WTC11 (cell line): ENCODE results near the gene FOXE1. TPM values are rescaled to one million over a fixed set of nuclear protein-coding genes. Genes with fewer than 3 reads are reported as not detected.

Experiments used
- ATAC-seq: fragments of 200-7000 bp; cut with Tn5 transposase; 2 replicates; pipeline ENCODE4 v1.10.0; 2021; ENCODE audit warnings: mild to moderate bottlenecking, moderate library complexity
- CTCF ChIA-PET: fragments of 300-600 bp; sonication (Branson Sonifier 250); formaldehyde crosslinking; loops from one replicate; lab custom pipeline; 2021; ENCODE audit warnings: antibody characterized with exemption; lab: Charles Lee
- POLR2A ChIA-PET: fragments of 350-600 bp; sonication (Branson Sonifier 250); formaldehyde crosslinking; loops from one replicate; lab custom pipeline; 2021; ENCODE audit warnings: antibody characterized with exemption; lab: Charles Lee
- DNase-seq: peaks from one replicate; pipeline ENCODE4 v3.0.0; 2021; ENCODE audit warnings: low spot score
- H3K27ac Mint-ChIP-seq: 2 replicates; pipeline ENCODE4 v1.8.0; 2021; ENCODE audit warnings: mixed read lengths
- H3K27me3 Mint-ChIP-seq: 2 replicates; pipeline ENCODE4 v1.8.0; 2021; ENCODE audit warnings: low read depth, mild to moderate bottlenecking, moderate library complexity, mixed read lengths
- H3K36me3 Mint-ChIP-seq: 2 replicates; pipeline ENCODE4 v1.8.0; 2021; ENCODE audit warnings: mixed read lengths
- H3K4me1 Mint-ChIP-seq: 2 replicates; pipeline ENCODE4 v1.8.0; 2022; ENCODE audit warnings: mixed read lengths
- H3K4me3 Mint-ChIP-seq: 2 replicates; pipeline ENCODE4 v1.8.0; 2021; ENCODE audit warnings: mild to moderate bottlenecking, moderate library complexity, mixed read lengths
- H3K9me3 Mint-ChIP-seq: 2 replicates; pipeline ENCODE4 v1.8.0; 2021; ENCODE audit warnings: mixed read lengths
- CREM ChIP-seq: sonication (generic); formaldehyde crosslinking; IDR thresholded peaks from 2 replicates; pipeline ENCODE4 v1.8.1; 2022; ENCODE audit warnings: mild to moderate bottlenecking, missing genetic modification reagents, moderate library complexity
- ELF4 ChIP-seq: sonication (generic); formaldehyde crosslinking; IDR thresholded peaks from 2 replicates; pipeline ENCODE4 v1.8.1; 2022; ENCODE audit warnings: low read depth, mild to moderate bottlenecking, moderate library complexity, missing genetic modification reagents
- ETV6 ChIP-seq: sonication (generic); formaldehyde crosslinking; IDR thresholded peaks from 2 replicates; pipeline ENCODE4 v1.8.1; 2022; ENCODE audit warnings: mild to moderate bottlenecking, missing genetic modification reagents
- IRF2 ChIP-seq: sonication (generic); formaldehyde crosslinking; IDR thresholded peaks from 2 replicates; pipeline ENCODE4 v1.8.0; 2022; ENCODE audit warnings: low read depth, missing genetic modification reagents, borderline replicate concordance
- NFE2L1 ChIP-seq: sonication (generic); formaldehyde crosslinking; IDR thresholded peaks from 2 replicates; pipeline ENCODE4 v1.8.1; 2023; ENCODE audit warnings: missing genetic modification reagents
- NR3C1 ChIP-seq: sonication (generic); formaldehyde crosslinking; conservative IDR thresholded peaks from 2 replicates; pipeline ENCODE4 v1.8.1; 2023; ENCODE audit warnings: low read depth, mild to moderate bottlenecking, missing genetic modification reagents
- PRDM15 ChIP-seq: sonication (generic); formaldehyde crosslinking; IDR thresholded peaks from 2 replicates; pipeline ENCODE4 v1.8.0; 2022; ENCODE audit warnings: missing genetic modification reagents
- TEAD1 ChIP-seq: sonication (generic); formaldehyde crosslinking; IDR thresholded peaks from 2 replicates; pipeline ENCODE4 v1.8.0; 2022; ENCODE audit warnings: mild to moderate bottlenecking, missing genetic modification reagents
- USF1 ChIP-seq: sonication (generic); formaldehyde crosslinking; IDR thresholded peaks from 2 replicates; pipeline ENCODE4 v1.8.0; 2022; ENCODE audit warnings: mild to moderate bottlenecking, missing genetic modification reagents
- ZMAT4 ChIP-seq: fragments of 250-450 bp; sonication (Bioruptor Pico); IDR thresholded peaks from 2 replicates; pipeline ENCODE4 v1.9.0; 2021; ENCODE audit warnings: mild to moderate bottlenecking
- ZNF317 ChIP-seq: sonication (generic); formaldehyde crosslinking; IDR thresholded peaks from 2 replicates; pipeline ENCODE4 v1.8.1; 2023; ENCODE audit warnings: low read depth, mild to moderate bottlenecking, moderate library complexity, missing genetic modification reagents, borderline replicate concordance
- ZNF671 ChIP-seq: fragments of 250-450 bp; sonication (Bioruptor Pico); IDR thresholded peaks from 2 replicates; pipeline ENCODE4 v1.8.0; 2021; ENCODE audit warnings: mild to moderate bottlenecking
- total RNA-seq: library from RNA; stranded (reverse); gene quantifications from 3 replicates; pipeline ENCODE4 v1.2.3, GENCODE V29; 2021
- TF ChIP-seq, protein P1 (sequence below): sonication (generic); formaldehyde crosslinking; IDR thresholded peaks from 2 replicates; pipeline ENCODE4 v1.8.1; 2022; ENCODE audit warnings: low read depth, missing genetic modification reagents, borderline replicate concordance
- TF ChIP-seq, protein P2 (sequence below): sonication (generic); formaldehyde crosslinking; IDR thresholded peaks from 2 replicates; pipeline ENCODE4 v1.8.0; 2023; ENCODE audit warnings: missing genetic modification reagents, mild to moderate bottlenecking, borderline replicate concordance
- TF ChIP-seq, protein P3 (sequence below): sonication (generic); formaldehyde crosslinking; IDR thresholded peaks from 2 replicates; pipeline ENCODE4 v1.8.1; 2023; ENCODE audit warnings: mild to moderate bottlenecking, missing genetic modification reagents
- TF ChIP-seq, protein P4 (sequence below): fragments of 250-450 bp; sonication (Bioruptor Pico); conservative IDR thresholded peaks from 2 replicates; pipeline ENCODE4 v1.9.0; 2021; ENCODE audit warnings: mild to moderate bottlenecking
- TF ChIP-seq, protein P5 (sequence below): fragments of 200-600 bp; IDR thresholded peaks from 2 replicates; pipeline ENCODE4 v1.8.0; 2022; ENCODE audit warnings: antibody characterized with exemption

Gene FOXE1
- total RNA-seq, 1 experiment from 2014 or later: 0.09 TPM

- ChIA-PET CTCF (interaction anchor here (0.6 kb wide), 1 partner anchor 341 kb away, joined by 3 read pairs; no protein-coding TSS in a partner anchor), POLR2A (no interaction called here)
- Mint-ChIP-seq H3K36me3 (0 out of 2 replicates have a peak, but pooled peaks cover 2% of the 10 kb centered on the region), H3K4me1 (peaks cover 39% of the 10 kb centered on the region), H3K27ac (no peak overlapping the region), H3K27me3 (peaks cover 94% of the 10 kb centered on the region), H3K4me3 (no peak overlapping the region), H3K9me3 (no peaks in the 10 kb centered on the region)
- DNase-seq: no peak
- TF ChIP-seq, protein P1, sequence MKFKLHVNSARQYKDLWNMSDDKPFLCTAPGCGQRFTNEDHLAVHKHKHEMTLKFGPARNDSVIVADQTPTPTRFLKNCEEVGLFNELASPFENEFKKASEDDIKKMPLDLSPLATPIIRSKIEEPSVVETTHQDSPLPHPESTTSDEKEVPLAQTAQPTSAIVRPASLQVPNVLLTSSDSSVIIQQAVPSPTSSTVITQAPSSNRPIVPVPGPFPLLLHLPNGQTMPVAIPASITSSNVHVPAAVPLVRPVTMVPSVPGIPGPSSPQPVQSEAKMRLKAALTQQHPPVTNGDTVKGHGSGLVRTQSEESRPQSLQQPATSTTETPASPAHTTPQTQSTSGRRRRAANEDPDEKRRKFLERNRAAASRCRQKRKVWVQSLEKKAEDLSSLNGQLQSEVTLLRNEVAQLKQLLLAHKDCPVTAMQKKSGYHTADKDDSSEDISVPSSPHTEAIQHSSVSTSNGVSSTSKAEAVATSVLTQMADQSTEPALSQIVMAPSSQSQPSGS (CRISPR knock-in tag): no peak
- TF ChIP-seq, protein P2, sequence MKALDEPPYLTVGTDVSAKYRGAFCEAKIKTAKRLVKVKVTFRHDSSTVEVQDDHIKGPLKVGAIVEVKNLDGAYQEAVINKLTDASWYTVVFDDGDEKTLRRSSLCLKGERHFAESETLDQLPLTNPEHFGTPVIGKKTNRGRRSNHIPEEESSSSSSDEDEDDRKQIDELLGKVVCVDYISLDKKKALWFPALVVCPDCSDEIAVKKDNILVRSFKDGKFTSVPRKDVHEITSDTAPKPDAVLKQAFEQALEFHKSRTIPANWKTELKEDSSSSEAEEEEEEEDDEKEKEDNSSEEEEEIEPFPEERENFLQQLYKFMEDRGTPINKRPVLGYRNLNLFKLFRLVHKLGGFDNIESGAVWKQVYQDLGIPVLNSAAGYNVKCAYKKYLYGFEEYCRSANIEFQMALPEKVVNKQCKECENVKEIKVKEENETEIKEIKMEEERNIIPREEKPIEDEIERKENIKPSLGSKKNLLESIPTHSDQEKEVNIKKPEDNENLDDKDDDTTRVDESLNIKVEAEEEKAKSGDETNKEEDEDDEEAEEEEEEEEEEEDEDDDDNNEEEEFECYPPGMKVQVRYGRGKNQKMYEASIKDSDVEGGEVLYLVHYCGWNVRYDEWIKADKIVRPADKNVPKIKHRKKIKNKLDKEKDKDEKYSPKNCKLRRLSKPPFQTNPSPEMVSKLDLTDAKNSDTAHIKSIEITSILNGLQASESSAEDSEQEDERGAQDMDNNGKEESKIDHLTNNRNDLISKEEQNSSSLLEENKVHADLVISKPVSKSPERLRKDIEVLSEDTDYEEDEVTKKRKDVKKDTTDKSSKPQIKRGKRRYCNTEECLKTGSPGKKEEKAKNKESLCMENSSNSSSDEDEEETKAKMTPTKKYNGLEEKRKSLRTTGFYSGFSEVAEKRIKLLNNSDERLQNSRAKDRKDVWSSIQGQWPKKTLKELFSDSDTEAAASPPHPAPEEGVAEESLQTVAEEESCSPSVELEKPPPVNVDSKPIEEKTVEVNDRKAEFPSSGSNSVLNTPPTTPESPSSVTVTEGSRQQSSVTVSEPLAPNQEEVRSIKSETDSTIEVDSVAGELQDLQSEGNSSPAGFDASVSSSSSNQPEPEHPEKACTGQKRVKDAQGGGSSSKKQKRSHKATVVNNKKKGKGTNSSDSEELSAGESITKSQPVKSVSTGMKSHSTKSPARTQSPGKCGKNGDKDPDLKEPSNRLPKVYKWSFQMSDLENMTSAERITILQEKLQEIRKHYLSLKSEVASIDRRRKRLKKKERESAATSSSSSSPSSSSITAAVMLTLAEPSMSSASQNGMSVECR: no peak
- no peak for TF ChIP-seq ZNF317 (CRISPR knock-in tag)
- TF ChIP-seq PRDM15: no peak
- TF ChIP-seq ETV6 (CRISPR knock-in tag): no peak
- TF ChIP-seq, protein P3, sequence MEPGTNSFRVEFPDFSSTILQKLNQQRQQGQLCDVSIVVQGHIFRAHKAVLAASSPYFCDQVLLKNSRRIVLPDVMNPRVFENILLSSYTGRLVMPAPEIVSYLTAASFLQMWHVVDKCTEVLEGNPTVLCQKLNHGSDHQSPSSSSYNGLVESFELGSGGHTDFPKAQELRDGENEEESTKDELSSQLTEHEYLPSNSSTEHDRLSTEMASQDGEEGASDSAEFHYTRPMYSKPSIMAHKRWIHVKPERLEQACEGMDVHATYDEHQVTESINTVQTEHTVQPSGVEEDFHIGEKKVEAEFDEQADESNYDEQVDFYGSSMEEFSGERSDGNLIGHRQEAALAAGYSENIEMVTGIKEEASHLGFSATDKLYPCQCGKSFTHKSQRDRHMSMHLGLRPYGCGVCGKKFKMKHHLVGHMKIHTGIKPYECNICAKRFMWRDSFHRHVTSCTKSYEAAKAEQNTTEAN (CRISPR knock-in tag): no peak
- no peak for TF ChIP-seq IRF2 (CRISPR knock-in tag)
- TF ChIP-seq ELF4 (CRISPR knock-in tag): no peak
- TF ChIP-seq, protein P4, sequence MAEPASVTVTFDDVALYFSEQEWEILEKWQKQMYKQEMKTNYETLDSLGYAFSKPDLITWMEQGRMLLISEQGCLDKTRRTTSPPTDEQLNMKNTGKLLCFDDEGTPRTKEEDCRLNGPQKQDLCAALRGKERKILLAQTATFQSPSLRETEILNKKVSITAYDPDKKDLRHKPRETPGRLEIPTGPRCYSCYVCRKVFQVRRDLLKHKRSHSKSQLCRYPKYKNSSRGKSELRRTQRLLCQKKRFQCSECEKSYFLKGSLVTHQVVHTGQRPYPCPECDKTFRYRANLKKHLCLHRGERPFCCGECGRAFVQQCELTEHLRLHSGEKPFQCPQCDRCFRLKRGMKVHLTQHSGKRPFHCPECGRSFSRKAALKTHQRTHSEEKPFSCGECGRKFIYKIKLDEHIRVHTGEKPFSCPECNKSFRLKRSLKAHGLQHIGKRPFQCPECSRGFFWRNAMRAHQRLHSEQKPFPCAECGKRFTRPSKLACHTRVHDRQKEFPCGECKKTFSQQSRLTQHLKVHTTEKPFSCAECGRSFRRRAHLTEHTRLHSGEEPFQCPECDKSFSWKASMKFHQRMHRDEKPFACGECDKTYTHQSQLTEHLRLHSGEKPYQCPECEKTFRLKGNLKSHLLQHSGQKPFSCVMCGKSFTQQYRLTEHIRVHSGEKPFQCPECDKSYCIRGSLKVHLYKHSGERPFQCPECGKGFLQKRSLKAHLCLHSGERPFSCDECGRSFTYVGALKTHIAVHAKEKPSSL (CRISPR knock-in tag): no peak
- no peak for TF ChIP-seq NFE2L1 (CRISPR knock-in tag)
- no peak for TF ChIP-seq ZMAT4
- no peak for TF ChIP-seq ZNF671 (CRISPR knock-in tag)
- no peak for TF ChIP-seq NR3C1 (CRISPR knock-in tag)
- no peak for TF ChIP-seq USF1 (CRISPR knock-in tag)
- TF ChIP-seq TEAD1 (CRISPR knock-in tag): no peak
- no peak for TF ChIP-seq CREM (CRISPR knock-in tag)
- TF ChIP-seq, protein P5, sequence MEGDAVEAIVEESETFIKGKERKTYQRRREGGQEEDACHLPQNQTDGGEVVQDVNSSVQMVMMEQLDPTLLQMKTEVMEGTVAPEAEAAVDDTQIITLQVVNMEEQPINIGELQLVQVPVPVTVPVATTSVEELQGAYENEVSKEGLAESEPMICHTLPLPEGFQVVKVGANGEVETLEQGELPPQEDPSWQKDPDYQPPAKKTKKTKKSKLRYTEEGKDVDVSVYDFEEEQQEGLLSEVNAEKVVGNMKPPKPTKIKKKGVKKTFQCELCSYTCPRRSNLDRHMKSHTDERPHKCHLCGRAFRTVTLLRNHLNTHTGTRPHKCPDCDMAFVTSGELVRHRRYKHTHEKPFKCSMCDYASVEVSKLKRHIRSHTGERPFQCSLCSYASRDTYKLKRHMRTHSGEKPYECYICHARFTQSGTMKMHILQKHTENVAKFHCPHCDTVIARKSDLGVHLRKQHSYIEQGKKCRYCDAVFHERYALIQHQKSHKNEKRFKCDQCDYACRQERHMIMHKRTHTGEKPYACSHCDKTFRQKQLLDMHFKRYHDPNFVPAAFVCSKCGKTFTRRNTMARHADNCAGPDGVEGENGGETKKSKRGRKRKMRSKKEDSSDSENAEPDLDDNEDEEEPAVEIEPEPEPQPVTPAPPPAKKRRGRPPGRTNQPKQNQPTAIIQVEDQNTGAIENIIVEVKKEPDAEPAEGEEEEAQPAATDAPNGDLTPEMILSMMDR: no peak
- no peak for ATAC-seq
Observed at GRCh38 chr9:97855899-97856298, 2.9 kb downstream of the FOXE1 start.
